Body of pancreas (tissue), 4 donors: ENCODE measurements around the gene SNRNP70.
"Not testable (repeated sequence)": the region's sequence is repeated elsewhere in the genome, so short reads cannot be mapped to it uniquely, and the experiment has no call there.

Experiments used
- CTCF ChIP-seq, 7 experiments: fragments of 450-650 bp in 4 of 7; fragments of 200-600 bp in 3 of 7; sonication (generic) in 3 of 7; IDR thresholded peaks; one replicate each; pipeline ENCODE4 v1.5.1; 2016 to 2019; ENCODE audit warnings: antibody characterized with exemption in 7 of 7
- POLR2A ChIP-seq, 3 donors: fragments of 450-650 bp; IDR thresholded peaks; one replicate each; pipeline ENCODE4 v1.6.1; 2016; ENCODE audit warnings: antibody characterized with exemption in 3 of 3, mild to moderate bottlenecking in 2 of 3

DNA sequence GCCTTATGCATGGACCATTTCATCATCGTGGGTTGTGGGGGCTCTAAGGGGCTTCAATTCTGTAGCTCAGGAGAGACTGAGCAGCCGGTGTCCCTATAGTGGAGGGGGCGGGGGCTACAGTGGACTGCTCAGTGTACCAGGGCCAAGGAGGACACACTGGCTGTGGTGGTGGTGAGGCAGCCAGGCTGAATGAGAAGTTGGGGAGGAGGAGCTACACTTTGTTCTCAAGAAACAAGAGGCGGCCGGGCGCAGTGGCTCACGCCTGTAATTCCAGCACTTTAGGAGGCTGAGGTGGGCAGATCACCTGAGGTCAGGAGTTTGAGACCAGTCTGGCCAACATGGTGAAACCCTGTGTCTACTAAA lies 61.1 kb downstream of the SNRNP70 start:
- not testable (repeated sequence) for TF ChIP-seq POLR2A, CTCF (IDR thresholded peaks at IDR 0.05)
